ENCODE results near the gene PGS1. TPM values are rescaled to one million over a fixed set of nuclear protein-coding genes. Genes with fewer than 3 reads are reported as not detected.

PGS1 gene
- total RNA-seq, 1 experiment from 2014 or later: 42.6 TPM

DNA sequence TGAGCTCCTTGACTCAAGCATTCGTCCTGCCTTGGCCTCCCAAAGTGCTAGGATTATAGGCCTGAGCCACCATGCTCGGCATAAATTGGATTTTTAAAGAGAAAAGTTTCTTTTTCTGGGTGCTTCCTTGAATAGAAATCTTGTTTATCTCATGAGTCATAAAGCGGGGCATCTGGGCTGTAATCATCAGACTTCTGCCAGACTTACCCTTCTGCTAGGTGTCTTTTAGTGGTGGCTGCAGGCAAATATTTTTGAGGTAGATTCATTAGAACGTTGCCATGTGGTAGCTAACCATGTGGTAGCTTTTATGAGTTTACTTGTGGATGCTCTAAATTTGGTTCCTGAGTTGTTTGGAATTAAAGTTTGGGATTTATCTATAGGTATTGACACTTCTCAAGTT lies 13.4 kb downstream of the PGS1 start:
- intact Hi-C loops (cut with micrococcal nuclease; ENCODE audit: unreplicated experiment): no loop called here

GRCh38 chr17:78392295-78392694 lies 13.8 kb downstream of the PGS1 start:
- Mint-ChIP-seq H3K27me3 (ENCODE audit: unreplicated experiment) (no peaks in the 10 kb centered on the region), H3K27ac (ENCODE audit: unreplicated experiment) (no peak overlapping the region), H3K4me1 (ENCODE audit: low read depth, unreplicated experiment) (peaks cover 28% of the 10 kb centered on the region), H3K9me3 (ENCODE audit: low read depth, unreplicated experiment) (no peaks in the 10 kb centered on the region), H3K36me3 (ENCODE audit: insufficient read depth, unreplicated experiment) (peaks cover 34% of the 10 kb centered on the region), H3K4me3 (ENCODE audit: low read depth, unreplicated experiment) (no peak overlapping the region)
- no TSS peak for BruUV-seq (replicated peaks)
- CTCF ChIA-PET: no interaction called here
- TF ChIP-seq CTCF (IDR thresholded peaks at IDR 0.05; ENCODE audit: unreplicated experiment): no peak
- DNase-seq: no peak
- intact Hi-C loops (cut with micrococcal nuclease; ENCODE audit: unreplicated experiment): no loop called here

More for the DNA sequence above, 13.4 kb downstream of the PGS1 start:
- no peak for TF ChIP-seq CTCF (IDR thresholded peaks at IDR 0.05; ENCODE audit: unreplicated experiment)
- Mint-ChIP-seq H3K27ac (ENCODE audit: unreplicated experiment) (no peak overlapping the region), H3K27me3 (ENCODE audit: unreplicated experiment) (no peaks in the 10 kb centered on the region), H3K36me3 (ENCODE audit: insufficient read depth, unreplicated experiment) (peaks cover 32% of the 10 kb centered on the region), H3K9me3 (ENCODE audit: low read depth, unreplicated experiment) (no peaks in the 10 kb centered on the region), H3K4me1 (ENCODE audit: low read depth, unreplicated experiment) (peaks cover 29% of the 10 kb centered on the region), H3K4me3 (ENCODE audit: low read depth, unreplicated experiment) (no peak overlapping the region)
- no peak for DNase-seq
- BruUV-seq (replicated peaks): no TSS peak
- CTCF ChIA-PET: interaction anchor here (0.7 kb wide), 1 partner anchor 31 kb away, joined by 3 read pairs; no protein-coding TSS in a partner anchor

- H3K27me3 Mint-ChIP-seq (ENCODE audit: unreplicated experiment): no peaks in the 10 kb centered on the region
- BruUV-seq (replicated peaks): no TSS peak
- TF ChIP-seq CTCF (IDR thresholded peaks at IDR 0.05; ENCODE audit: unreplicated experiment): no peak
- no peak overlapping the region for H3K27ac Mint-ChIP-seq (ENCODE audit: unreplicated experiment)
- H3K4me3 Mint-ChIP-seq (ENCODE audit: low read depth, unreplicated experiment): no peak overlapping the region
- intact Hi-C loops (cut with micrococcal nuclease; ENCODE audit: unreplicated experiment): no loop called here
- DNase-seq: no peak
- H3K9me3 Mint-ChIP-seq (ENCODE audit: low read depth, unreplicated experiment): no peaks in the 10 kb centered on the region
- H3K36me3 Mint-ChIP-seq (ENCODE audit: insufficient read depth, unreplicated experiment): peaks cover 40% of the 10 kb centered on the region
- CTCF ChIA-PET: no interaction called here
- peaks cover 28% of the 10 kb centered on the region for H3K4me1 Mint-ChIP-seq (ENCODE audit: low read depth, unreplicated experiment)
Observed at GRCh38 chr17:78393575-78393974, 15.1 kb downstream of the PGS1 start.

- no peaks in the 10 kb centered on the region for H3K9me3 Mint-ChIP-seq (ENCODE audit: low read depth, unreplicated experiment)
- peaks cover 28% of the 10 kb centered on the region for H3K4me1 Mint-ChIP-seq (ENCODE audit: low read depth, unreplicated experiment)
- CTCF ChIA-PET: no interaction called here
- TF ChIP-seq CTCF (IDR thresholded peaks at IDR 0.05; ENCODE audit: unreplicated experiment): no peak
- H3K4me3 Mint-ChIP-seq (ENCODE audit: low read depth, unreplicated experiment): no peak overlapping the region
- H3K27me3 Mint-ChIP-seq (ENCODE audit: unreplicated experiment): no peaks in the 10 kb centered on the region
- BruUV-seq (replicated peaks): no TSS peak
- no peak overlapping the region for H3K27ac Mint-ChIP-seq (ENCODE audit: unreplicated experiment)
- H3K36me3 Mint-ChIP-seq (ENCODE audit: insufficient read depth, unreplicated experiment): peaks cover 42% of the 10 kb centered on the region
- intact Hi-C loops (cut with micrococcal nuclease; ENCODE audit: unreplicated experiment): no loop called here
- DNase-seq: no peak
Observed at GRCh38 chr17:78394209-78394608, 15.8 kb downstream of the PGS1 start.

All from Calu3 (cell line).